ENCODE measurements around the gene SH2B3.

The SH2B3 gene

DNA sequence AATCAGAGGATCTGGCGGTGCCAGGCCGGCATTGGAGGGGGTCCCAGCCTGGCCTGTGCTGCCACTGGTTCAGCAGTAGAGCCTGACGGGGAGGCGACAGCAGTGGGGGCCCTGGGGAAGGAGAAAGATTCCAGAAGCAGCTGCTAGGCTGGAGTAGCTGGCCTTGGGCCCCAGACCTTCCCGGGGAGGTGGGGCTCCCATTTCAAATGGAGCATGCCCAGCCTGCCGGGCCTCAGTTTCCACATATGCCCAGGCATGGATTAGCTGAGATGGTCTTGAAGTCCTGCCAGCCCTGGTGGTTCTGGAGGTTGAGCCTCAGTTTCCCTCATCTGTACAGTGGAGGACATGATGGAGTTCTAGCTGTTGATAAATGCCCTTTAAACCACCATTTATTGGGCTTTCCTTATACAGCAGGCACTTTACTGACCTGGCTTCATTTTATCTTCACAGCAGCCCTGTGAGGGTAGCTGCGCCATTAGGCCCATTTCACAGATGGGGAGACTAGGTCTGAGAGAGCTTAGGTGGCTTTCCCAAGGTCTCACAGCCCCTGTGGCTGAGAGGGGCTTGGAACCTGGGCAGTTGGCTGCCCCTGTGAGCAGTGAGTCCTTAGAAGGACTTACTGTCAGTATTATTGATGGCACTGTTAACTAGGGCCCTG, 21.8 kb downstream of the SH2B3 start:
- Histone ChIP-seq H3K27me3 (ENCODE audit: insufficient read depth, low read depth, severe bottlenecking) (no peaks in the 10 kb centered on the region), H3K36me3 (no peaks in the 10 kb centered on the region), H3K27ac (no peak overlapping the region), H3K4me3 (ENCODE audit: low read depth, low read length) (no peak overlapping the region), H3K9me3 (ENCODE audit: severe bottlenecking) (no peaks in the 10 kb centered on the region)
- no peak for DNase-seq
- TF ChIP-seq, protein P1, sequence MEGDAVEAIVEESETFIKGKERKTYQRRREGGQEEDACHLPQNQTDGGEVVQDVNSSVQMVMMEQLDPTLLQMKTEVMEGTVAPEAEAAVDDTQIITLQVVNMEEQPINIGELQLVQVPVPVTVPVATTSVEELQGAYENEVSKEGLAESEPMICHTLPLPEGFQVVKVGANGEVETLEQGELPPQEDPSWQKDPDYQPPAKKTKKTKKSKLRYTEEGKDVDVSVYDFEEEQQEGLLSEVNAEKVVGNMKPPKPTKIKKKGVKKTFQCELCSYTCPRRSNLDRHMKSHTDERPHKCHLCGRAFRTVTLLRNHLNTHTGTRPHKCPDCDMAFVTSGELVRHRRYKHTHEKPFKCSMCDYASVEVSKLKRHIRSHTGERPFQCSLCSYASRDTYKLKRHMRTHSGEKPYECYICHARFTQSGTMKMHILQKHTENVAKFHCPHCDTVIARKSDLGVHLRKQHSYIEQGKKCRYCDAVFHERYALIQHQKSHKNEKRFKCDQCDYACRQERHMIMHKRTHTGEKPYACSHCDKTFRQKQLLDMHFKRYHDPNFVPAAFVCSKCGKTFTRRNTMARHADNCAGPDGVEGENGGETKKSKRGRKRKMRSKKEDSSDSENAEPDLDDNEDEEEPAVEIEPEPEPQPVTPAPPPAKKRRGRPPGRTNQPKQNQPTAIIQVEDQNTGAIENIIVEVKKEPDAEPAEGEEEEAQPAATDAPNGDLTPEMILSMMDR (IDR thresholded peaks at IDR 0.05; ENCODE audit: low read depth, low read length), result no peak

DNA sequence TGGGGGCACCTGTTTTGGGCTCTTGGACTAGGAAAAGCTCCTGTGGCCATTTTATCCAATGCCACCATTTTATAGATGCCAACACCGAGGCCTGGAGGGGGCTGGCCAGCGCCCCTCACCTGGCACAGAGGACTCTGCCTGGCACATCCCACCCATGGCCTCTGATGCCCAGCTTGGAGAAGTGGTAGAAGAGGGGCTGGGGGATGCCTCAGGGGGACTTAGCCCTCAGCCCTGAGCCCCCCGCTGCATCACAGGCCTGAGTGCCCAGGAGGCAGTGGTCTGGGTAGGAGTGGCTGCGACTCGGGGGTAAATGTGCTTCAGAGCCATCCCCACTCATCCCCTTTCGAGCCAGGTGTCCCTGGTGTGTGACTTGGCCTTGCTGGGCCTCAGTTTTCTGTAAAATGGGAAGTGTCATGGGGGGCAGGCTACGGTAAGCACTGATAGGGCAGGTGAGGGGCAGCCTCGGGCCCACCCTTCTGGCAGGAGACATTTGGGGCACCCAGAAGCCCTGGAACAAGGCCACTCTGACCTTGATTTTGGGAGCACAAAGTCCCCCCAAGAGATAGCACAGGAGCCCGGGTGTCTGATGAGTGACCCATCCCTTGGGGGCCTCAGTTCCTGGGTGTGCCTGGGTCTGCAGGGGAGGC, 22.5 kb downstream of the SH2B3 start:
- Histone ChIP-seq H3K36me3 (no peaks in the 10 kb centered on the region), H3K27me3 (ENCODE audit: insufficient read depth, low read depth, severe bottlenecking) (no peaks in the 10 kb centered on the region), H3K4me3 (ENCODE audit: low read depth, low read length) (no peak overlapping the region), H3K9me3 (ENCODE audit: severe bottlenecking) (no peaks in the 10 kb centered on the region), H3K27ac (no peak overlapping the region)
- no peak for DNase-seq
- TF ChIP-seq, protein P1 (IDR thresholded peaks at IDR 0.05; ENCODE audit: low read depth, low read length), result no peak

DNA sequence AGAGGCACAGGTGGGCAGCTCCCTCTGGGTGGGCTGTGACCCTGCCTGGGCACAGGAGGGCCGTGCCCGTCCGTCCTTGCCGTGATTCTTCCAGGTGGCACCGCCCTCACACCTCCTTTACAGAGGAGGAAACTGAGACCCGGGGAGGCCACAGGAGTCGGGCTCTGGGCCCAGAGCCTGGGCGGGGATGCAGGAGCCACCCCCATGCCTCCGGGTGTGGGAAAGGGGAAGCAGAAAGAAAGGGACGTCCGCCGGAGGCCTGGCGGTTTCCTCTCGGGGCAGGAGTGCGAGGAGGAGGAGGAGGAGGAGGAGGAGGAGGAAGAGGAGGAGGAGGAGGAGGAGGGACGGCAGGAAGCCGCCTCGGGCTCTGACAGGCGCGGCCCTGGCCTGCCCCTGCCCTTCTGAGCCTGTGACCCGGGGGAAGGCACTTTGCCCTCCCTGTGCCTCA, 23.0 kb downstream of the SH2B3 start:
- no peak for DNase-seq
- H3K27me3 ChIP-seq (ENCODE audit: insufficient read depth, low read depth, severe bottlenecking), result no peaks in the 10 kb centered on the region
- no peak overlapping the region for H3K27ac ChIP-seq
- no peak overlapping the region for H3K4me3 ChIP-seq (ENCODE audit: low read depth, low read length)
- TF ChIP-seq, protein P1 (IDR thresholded peaks at IDR 0.05; ENCODE audit: low read depth, low read length), result no peak
- no peaks in the 10 kb centered on the region for H3K9me3 ChIP-seq (ENCODE audit: severe bottlenecking)
- no peaks in the 10 kb centered on the region for H3K36me3 ChIP-seq

DNA sequence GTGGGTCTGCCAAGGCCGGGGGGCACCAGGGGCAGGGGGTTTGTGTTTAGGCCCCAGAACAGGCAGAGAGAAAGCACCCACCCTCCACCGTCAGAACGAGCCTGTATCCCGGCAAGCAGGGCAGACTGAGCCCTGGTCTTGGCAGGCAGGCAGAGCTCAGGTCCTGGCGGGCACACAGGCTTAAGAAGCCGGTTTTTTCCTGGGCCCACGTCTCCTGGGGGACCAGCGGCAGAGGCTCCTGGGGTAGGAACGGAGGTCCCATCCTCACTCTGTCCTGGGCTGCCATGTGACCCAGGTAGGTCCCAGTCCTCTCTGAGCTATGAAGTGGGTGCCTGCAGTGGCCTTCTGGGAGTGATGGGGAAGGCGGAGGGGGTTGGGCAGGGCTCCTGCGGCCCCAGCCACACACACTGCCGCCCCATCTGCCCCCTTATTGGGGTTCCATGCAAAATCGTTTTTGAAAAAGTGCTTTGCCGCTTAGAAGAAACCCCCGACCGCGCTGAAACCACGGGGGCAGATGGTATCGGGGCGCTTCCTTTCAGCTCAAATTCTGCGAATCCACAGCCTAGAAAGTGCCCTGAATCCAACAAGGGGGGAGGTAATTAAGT, 24.2 kb downstream of the SH2B3 start:
- H3K36me3 ChIP-seq, result no peaks in the 10 kb centered on the region
- no peak overlapping the region for H3K4me3 ChIP-seq (ENCODE audit: low read depth, low read length)
- H3K9me3 ChIP-seq (ENCODE audit: severe bottlenecking), result no peaks in the 10 kb centered on the region
- DNase-seq, result no peak
- H3K27me3 ChIP-seq (ENCODE audit: insufficient read depth, low read depth, severe bottlenecking), result no peaks in the 10 kb centered on the region
- TF ChIP-seq, protein P1 (IDR thresholded peaks at IDR 0.05; ENCODE audit: low read depth, low read length), result no peak
- no peak overlapping the region for H3K27ac ChIP-seq

DNA sequence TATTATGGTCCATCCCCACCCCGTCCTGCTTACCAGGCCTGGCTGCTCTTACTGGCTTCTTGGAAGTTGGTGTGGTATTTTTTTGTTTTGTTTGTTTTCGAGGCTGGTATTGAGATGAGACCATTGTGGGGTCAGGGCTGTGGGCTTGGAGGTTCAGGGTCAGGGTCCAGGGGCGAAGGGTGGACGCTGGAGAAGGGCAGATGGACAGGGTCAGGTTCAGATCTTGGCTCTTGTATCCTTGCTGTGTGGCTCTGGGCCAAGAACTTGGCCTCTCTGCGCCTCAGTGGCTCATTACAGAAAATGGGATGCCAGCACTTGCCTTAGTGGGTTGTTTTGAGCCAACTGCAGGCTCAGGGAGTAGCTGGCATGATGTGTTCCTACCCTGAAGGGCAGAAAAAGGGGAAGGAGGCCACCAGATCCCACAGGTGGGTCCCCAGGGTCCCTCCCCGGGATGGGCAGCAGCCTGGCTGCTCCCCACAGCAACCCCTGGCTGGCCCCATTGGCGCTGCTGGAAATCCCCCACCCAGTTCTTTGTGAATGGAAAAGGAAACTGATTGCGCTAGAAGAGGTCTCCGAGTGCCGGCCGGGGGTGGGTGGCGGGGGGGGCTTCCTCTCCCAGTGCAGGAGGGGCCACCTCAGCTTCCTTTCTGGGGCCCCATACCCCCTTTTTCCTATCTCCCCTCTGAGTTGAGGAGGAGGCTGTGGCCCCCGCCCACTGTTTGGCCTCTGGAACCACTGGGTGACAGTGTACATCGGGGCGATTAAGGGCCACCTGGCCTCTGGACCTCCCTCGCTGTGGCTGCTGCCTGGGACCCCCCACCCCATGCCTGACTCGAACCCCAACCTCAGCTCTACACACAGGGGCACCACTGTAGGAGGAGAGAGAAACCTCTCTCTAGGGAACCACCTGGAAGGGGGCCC, 25.0 kb downstream of the SH2B3 start:
- Histone ChIP-seq H3K27me3 (ENCODE audit: insufficient read depth, low read depth, severe bottlenecking) (no peaks in the 10 kb centered on the region), H3K9me3 (ENCODE audit: severe bottlenecking) (no peaks in the 10 kb centered on the region), H3K36me3 (no peaks in the 10 kb centered on the region), H3K4me3 (ENCODE audit: low read depth, low read length) (no peak overlapping the region), H3K27ac (no peak overlapping the region)
- TF ChIP-seq, protein P1 (IDR thresholded peaks at IDR 0.05; ENCODE audit: low read depth, low read length), result no peak
- no peak for DNase-seq

All from WERI-Rb-1 (cell line).